Measurements from ENCODE around the gene HOXD8.

The HOXD8 gene

DNA sequence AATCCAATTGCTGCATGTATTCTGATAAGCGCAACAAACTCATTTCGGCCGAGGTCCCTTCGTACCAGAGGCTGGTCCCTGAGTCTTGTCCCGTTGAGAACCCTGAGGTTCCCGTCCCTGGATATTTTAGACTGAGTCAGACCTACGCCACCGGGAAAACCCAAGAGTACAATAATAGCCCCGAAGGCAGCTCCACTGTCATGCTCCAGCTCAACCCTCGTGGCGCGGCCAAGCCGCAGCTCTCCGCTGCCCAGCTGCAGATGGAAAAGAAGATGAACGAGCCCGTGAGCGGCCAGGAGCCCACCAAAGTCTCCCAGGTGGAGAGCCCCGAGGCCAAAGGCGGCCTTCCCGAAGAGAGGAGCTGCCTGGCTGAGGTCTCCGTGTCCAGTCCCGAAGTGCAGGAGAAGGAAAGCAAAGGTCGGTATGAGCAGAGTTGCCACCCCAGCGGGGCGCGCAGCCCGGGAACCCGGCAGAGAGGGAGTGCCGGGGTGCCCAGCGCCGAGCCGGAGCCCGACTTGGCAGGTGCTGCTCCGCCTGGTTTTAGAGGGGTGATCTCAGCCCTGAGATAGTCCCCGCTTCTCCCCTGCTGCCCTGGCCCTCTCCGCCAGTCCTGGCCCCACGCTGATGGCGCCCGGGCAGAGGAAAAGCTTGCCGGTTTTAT, 12.2 kb upstream of the HOXD8 start:
- no peak for DNase-seq

DNA sequence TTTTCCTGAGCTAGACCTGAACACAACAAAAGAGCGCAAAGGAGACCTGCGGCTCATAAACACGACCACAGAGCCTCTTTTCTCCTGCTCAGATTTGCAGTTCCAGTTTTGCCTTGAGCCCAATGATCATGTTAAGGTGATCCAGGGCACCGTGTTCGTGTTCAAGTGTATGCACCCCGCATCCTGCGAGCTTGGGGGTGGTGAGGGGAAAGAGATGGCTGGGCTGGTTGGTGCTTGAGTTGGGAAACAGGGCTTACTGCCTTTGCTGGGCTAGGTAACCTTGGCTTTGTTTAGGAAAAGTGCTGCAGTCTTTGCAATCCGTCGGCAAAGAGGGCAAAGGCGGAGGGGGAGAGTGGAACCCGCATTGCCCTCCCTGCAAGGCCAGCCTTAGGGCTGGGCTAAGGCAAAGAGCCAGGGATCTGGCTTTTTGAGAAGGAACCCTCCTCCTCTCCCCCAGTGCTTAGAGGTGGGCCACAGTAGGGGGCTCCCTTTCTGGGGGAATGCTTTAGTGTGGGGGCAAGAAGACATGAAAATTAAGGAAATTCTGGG, 11.6 kb upstream of the HOXD8 start:
- no peak for DNase-seq

GRCh38 chr2:176118601-176119339, 10.7 kb upstream of the HOXD8 start:
- peak; percentile 15 for DNase-seq

- no peak for DNase-seq
These were observed 8.9 kb upstream of the HOXD8 start for GRCh38 chr2:176120364-176121189.

GRCh38 chr2:176121190-176122051, 8.1 kb upstream of the HOXD8 start:
- no peak for DNase-seq

- no peak for DNase-seq
These were observed 7.3 kb upstream of the HOXD8 start for GRCh38 chr2:176122052-176122682.

DNA sequence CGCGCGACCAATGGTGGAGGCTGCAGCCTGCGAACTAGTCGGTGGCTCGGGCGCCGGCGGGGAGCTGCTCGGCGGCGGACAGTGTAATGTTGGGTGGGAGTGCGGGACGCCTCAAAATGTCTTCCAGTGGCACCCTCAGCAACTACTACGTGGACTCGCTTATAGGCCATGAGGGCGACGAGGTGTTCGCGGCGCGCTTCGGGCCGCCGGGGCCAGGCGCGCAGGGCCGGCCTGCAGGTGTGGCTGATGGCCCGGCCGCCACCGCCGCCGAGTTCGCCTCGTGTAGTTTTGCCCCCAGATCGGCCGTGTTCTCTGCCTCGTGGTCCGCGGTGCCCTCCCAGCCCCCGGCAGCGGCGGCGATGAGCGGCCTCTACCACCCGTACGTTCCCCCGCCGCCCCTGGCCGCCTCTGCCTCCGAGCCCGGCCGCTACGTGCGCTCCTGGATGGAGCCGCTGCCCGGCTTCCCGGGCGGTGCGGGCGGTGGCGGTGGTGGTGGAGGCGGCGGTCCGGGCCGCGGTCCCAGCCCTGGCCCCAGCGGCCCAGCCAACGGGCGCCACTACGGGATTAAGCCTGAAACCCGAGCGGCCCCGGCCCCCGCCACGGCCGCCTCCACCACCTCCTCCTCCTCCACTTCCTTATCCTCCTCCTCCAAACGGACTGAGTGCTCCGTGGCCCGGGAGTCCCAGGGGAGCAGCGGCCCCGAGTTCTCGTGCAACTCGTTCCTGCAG, 6.7 kb upstream of the HOXD8 start, which contains the start of gene HOXD9:
Gene HOXD9, plus strand, starts transcription at position 37 of the 728 bp plus-strand sequence. Its CDS starts 50 bp downstream, at position 87.
- DNase-seq, result no peak

DNA sequence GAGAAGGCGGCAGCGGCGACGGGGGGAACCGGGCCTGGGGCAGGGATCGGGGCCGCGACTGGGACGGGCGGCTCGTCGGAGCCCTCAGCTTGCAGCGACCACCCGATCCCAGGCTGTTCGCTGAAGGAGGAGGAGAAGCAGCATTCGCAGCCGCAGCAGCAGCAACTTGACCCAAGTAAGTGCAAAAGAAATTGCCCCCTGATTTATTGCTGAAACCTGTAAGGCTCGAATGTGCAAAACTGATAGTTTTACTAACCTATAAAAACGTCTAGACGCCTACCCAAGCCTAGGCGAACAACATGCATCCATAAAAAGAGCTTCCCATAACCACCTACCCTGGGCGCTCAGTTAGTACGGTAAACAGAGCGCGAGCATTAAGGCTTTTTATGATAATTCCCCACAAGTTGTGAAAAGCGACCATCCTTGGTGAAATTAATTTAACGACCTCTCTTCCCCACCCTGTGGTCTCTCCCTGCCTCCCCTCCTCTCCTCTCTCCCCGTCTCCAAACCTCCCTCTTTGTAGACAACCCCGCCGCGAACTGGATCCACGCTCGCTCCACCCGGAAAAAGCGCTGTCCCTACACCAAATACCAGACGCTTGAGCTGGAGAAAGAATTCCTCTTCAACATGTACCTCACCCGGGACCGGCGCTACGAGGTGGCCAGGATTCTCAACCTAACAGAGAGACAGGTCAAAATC, 5.9 kb upstream of the HOXD8 start:
- DNase-seq, result no peak

- DNase-seq, result no peak
These were observed 5.2 kb upstream of the HOXD8 start for GRCh38 chr2:176124110-176124946.

- no peak for DNase-seq
These were observed 4.3 kb upstream of the HOXD8 start for GRCh38 chr2:176124947-176125771.

- DNase-seq, result no peak
These were observed 3.8 kb upstream of the HOXD8 start for GRCh38 chr2:176125772-176126054.

DNA sequence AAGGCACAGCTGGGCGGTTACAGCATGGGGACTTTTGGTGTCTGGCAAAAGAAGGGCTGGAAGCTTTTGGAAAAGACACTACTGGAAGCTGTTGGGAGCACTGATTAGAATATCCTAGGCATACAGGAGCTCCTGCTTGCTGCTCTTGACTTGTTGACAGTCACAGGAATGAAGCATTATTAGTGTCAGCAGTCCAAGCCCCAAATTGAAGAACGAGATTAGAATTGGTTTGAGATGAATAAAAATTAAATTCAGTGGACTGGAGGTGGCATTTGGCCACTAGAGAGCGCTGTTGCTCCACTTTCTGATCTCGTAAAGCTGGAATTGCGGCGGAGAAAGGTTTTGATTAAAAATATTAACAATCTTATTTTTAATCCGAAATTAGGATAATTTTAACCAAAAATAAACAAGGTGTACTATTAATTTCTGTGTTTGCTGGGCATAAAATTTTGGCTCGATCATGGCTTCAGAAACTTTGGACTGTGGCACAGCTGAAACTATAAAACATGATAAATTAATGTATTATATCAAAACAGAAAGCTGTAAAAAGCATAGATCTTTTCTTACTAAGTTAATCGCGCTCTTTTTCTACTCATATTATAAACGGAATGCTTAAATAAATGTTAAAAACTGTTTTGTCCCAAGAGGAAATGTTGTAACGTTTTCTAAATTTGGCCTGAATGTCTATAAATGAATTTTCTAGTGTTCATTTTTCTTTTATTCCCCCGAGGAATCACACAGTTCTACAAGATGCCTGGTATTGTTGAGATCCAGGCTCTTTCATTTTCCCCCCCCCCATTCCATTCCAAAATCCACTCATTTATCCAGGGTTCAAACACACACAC, 2.4 kb upstream of the HOXD8 start:
- peak; percentile 86 for DNase-seq

DNA sequence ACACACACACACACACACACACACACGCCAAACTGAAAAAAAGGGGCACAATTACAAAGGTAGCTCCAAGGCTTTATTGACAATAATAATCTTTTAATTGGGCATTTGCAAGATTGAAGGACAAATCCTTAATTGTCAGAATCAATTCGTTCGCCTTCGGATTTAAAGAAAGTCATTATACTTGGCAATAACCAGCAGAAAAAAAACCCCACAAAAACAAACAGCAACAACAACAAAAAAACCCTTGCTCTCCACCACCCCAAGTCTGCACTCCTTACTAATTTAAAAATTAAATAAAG, 1.8 kb upstream of the HOXD8 start:
- DNase-seq, result peak; percentile 60

DNA sequence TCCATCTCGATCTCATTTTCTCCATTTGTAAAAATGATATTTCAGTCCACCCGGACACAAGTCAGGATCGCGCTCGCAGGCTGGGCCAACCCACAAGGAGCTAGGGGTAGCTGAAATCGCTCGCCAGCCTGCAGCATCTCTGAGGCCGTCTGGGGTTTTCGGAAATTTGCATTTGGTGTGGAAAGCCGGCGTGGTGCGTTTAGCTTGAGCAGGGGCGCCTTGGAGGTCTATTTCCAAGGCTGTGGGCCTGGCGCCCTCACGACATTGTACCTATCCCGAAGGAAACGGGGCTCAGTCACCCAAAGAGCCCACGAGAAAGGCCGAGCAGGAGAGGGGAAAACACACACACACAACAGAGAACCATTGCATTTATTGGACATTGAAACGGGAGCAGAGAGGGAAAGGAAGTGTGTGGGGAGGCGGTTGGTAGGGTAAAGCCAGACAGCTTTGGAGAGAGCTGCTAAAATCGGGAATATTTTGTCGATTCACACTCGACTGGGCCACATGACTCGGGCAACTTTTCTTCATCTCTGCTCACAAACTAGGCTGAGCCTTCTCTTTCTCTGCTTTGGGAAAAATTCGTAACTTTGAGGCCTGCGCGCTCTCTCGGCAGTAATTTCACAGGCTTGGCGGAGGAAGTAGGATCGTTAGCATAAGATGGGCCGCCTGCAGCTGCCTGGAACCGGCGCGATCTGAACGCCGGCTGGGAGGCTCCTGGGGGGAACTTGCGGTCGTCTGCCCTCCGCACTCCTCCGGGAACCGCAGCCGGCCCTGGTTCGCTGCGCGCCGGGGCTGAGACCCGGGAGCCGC, 1.1 kb upstream of the HOXD8 start:
- peak; percentile 73 for DNase-seq

GRCh38 chr2:176129813-176130146, 275 bp downstream of the HOXD8 start:
- peak; percentile 71 for DNase-seq

DNA sequence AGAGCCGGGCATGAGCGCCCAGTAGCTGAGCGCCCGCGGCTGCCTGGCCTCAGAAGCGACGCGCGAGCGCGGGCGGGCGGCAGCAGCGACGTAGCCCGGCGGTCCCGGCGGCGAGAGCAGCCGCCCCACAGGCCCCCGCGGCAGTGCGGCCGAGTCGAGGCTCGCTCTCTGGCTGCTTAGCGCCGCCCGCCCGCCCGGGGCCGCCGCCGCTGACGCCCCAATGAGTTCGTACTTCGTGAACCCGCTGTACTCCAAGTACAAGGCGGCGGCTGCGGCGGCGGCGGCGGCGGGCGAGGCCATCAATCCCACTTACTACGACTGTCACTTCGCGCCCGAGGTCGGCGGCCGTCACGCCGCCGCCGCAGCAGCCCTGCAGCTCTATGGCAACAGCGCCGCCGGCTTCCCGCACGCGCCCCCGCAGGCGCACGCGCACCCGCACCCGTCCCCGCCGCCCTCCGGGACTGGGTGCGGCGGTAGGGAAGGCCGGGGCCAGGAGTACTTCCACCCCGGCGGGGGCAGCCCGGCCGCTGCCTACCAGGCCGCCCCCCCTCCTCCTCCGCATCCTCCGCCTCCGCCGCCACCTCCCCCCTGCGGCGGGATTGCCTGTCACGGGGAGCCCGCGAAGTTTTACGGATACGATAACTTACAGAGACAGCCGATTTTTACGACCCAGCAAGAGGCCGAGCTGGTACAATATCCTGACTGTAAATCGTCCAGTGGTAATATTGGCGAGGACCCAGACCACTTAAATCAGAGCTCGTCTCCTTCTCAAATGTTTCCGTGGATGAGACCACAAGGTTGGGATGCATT, 847 bp downstream of the HOXD8 start:
- DNase-seq, result peak; percentile 54

All from NCI-H748 treated with DMSO at 0.1 percent for 48 hours (cell line).